ENCODE data around the gene FLNA. TPM values are rescaled to one million over a fixed set of nuclear protein-coding genes. Genes with fewer than 3 reads are reported as not detected.

The FLNA gene
- total and polyA plus RNA-seq, 9 of the 15 experiments (the other 6 are each of a cell fraction or from before 2014, with no cell fraction given) = 6.2 to 735 (median 135) TPM

DNA sequence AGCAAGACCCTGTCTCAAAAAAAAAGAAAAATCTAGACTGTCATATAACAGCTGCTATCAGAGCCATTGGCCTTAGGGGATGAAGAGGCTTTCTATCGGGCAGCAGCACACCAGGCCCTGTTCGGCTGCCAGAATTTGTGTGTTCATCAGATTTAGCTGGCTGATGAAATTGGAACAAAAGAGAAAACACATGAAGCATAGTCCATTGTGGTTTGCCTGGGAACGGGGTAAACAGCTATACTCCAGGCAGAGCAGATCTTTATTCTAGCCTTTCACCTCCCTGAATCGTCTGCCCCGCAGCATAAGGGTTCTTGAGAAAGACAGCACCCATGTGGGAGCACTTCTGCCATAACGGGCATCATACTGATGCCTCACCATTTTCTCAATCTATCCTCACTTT, 67.2 kb downstream of the FLNA start:
- intact Hi-C loops (cut with micrococcal nuclease) = no loop called here
- FAIRE-seq = no peak
- POLR2A ChIA-PET = interaction anchor here (0.6 to 0.7 kb wide), 3 partner anchors 198 to 379 kb away, joined by 3 to 4 read pairs (median 4); no protein-coding TSS in a partner anchor

DNA sequence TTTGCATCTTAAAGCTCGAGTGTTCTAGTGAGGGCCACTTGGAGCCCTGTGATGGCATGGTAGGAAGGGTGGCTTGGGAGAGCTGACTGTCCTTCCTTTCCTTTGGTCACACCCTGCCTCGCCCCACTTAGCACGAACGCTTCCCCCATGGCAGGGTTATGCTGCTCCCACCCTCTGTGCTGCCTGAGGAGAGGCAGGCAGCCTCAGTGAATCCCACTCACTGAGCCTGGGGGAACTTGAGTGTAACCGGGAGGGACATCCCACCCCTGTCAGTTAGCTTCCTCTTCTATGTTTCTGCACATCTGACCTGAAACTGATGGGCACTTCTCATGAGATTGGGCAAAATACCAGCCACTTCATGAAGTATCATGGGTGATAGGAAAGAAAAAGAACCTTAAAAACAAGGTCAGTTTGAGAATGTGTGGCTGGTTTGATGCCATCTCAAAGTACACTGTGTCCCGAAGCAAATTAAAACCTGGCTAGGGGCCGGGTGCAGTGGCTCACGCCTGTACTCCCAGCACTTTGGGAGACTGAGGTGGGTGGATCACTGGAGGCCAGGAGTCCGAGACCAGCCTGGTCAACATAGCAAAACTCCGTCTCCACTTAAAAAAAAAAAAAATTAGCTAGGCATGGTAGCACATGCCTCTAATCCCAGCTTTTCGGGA, 68.8 kb downstream of the FLNA start:
- H3K4me3 ChIP-seq = no peak overlapping the region
- FAIRE-seq = no peak
- intact Hi-C loops (cut with micrococcal nuclease) = no loop called here
- H3K27me3 ChIP-seq (ENCODE audit: control insufficient read depth in 2 of 2, insufficient read depth in 2 of 2, low read length in 2 of 2) = no peaks in the 10 kb centered on the region
- POLR2A ChIA-PET = interaction anchor here (0.5 kb wide), 1 partner anchor 244 kb away, joined by 4 read pairs; no protein-coding TSS in a partner anchor
- no peaks in the 10 kb centered on the region for H3K36me3 ChIP-seq (ENCODE audit: control insufficient read depth, insufficient read depth, low read length)
- H3K9me1 ChIP-seq (ENCODE audit: control insufficient read depth, insufficient read depth, low read length) = no peaks in the 10 kb centered on the region
- no peak overlapping the region for H3K27ac ChIP-seq (ENCODE audit: extremely low read depth, low read depth, low read length)
- H2AFZ ChIP-seq (ENCODE audit: low read depth, low read length) = peak overlapping the region; percentile 56; the same call in 1 of the 2 replicates
- WGBS (ENCODE audit: insufficient coverage, low coverage, missing lambda C conversion rate) = 60% methylated on average over 5 of the region's 11 CpGs
- no peak for ATAC-seq
- BruUV-seq (replicated peaks) = no TSS peak
- no peak overlapping the region for H3K4me2 ChIP-seq (ENCODE audit: insufficient read depth, low read length)
- no peak for TF ChIP-seq ZNF24 (IDR thresholded peaks at IDR 0.05)
- TF ChIP-seq CHD4 (IDR thresholded peaks at IDR 0.05; ENCODE audit: insufficient read depth, insufficient replicate concordance, low read depth, low read length, poor library complexity, severe bottlenecking) = no peak
- TF ChIP-seq ZNF354B (CRISPR knock-in tag; IDR thresholded peaks at IDR 0.05) = no peak
- TF ChIP-seq RBM14 (IDR thresholded peaks at IDR 0.05; ENCODE audit: borderline replicate concordance, insufficient read depth, low read depth, low read length) = no peak
- TF ChIP-seq RAD51 (IDR thresholded peaks at IDR 0.05; ENCODE audit: borderline replicate concordance, low read depth) = no peak
- no peak for TF ChIP-seq STAT5B (CRISPR knock-in tag; IDR thresholded peaks at IDR 0.05)
- no peak for TF ChIP-seq XRCC3 (IDR thresholded peaks at IDR 0.05)
- no peak for TF ChIP-seq ZNF583 (CRISPR knock-in tag; IDR thresholded peaks at IDR 0.05)
- TF ChIP-seq HCFC1 (IDR thresholded peaks at IDR 0.05; ENCODE audit: low read depth, low read length) = no peak
- no peak for TF ChIP-seq EWSR1 (IDR thresholded peaks at IDR 0.05; ENCODE audit: borderline replicate concordance, low read depth, partially characterized antibody)
- TF ChIP-seq, protein P1, sequence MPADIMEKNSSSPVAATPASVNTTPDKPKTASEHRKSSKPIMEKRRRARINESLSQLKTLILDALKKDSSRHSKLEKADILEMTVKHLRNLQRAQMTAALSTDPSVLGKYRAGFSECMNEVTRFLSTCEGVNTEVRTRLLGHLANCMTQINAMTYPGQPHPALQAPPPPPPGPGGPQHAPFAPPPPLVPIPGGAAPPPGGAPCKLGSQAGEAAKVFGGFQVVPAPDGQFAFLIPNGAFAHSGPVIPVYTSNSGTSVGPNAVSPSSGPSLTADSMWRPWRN (IDR thresholded peaks at IDR 0.05; ENCODE audit: low read depth) = no peak
- TF ChIP-seq ZNF12 (CRISPR knock-in tag; IDR thresholded peaks at IDR 0.05) = no peak
- TF ChIP-seq GABPB1 (CRISPR knock-in tag; IDR thresholded peaks at IDR 0.05) = no peak
- no peak for TF ChIP-seq POLR2G (IDR thresholded peaks at IDR 0.05; ENCODE audit: low read depth, low read length)
- H3K9me3 ChIP-seq (replicated peaks; ENCODE audit: control insufficient read depth, insufficient read depth, low read depth, low read length) = no peaks in the 10 kb centered on the region
- DNase-seq (ENCODE audit: extremely low read depth in 1 of 4, low spot score in 3 of 4) = no peak
- no peaks in the 10 kb centered on the region for H4K20me1 ChIP-seq (replicated peaks; ENCODE audit: control insufficient read depth, insufficient read depth, low read length)
- in situ Hi-C loops (cut with MboI) = loop anchor here (25.0 kb wide), 1 partner anchor 93 kb away; the partner anchor contains the start of gene OPN1MW2
- H3K4me1 ChIP-seq (replicated peaks in 1 of 2; ENCODE audit: control insufficient read depth in 2 of 2, insufficient read depth in 2 of 2, low read length in 2 of 2) = peaks cover 0 to 2% of the 10 kb centered on the region in 2 experiments; a peak in 3 of 5 replicates
- no peaks in the 10 kb centered on the region for H3K79me2 ChIP-seq (ENCODE audit: control insufficient read depth, insufficient read depth, low read length)
- peak overlapping the region in 1 of 2 experiments; percentile 68; a peak in 2 of 4 replicates for H3K9ac ChIP-seq (ENCODE audit: insufficient read depth in 1 of 2, low read depth in 2 of 2, low read length in 2 of 2)
- CTCF ChIA-PET (ENCODE audit: low intra/inter-chr PET ratio) = no interaction called here

More for the DNA sequence above, 67.2 kb downstream of the FLNA start:
- no TSS peak for BruUV-seq (replicated peaks)
- Histone ChIP-seq H4K20me1 (replicated peaks; ENCODE audit: control insufficient read depth, insufficient read depth, low read length) (no peaks in the 10 kb centered on the region), H3K79me2 (ENCODE audit: control insufficient read depth, insufficient read depth, low read length) (no peaks in the 10 kb centered on the region), H3K9ac (ENCODE audit: insufficient read depth in 1 of 2, low read depth in 2 of 2, low read length in 2 of 2) (no peak overlapping the region), H3K9me3 (replicated peaks; ENCODE audit: control insufficient read depth, insufficient read depth, low read depth, low read length) (no peaks in the 10 kb centered on the region), H3K4me2 (ENCODE audit: insufficient read depth, low read length) (no peak overlapping the region), H3K9me1 (ENCODE audit: control insufficient read depth, insufficient read depth, low read length) (no peaks in the 10 kb centered on the region), H3K4me3 (no peak overlapping the region), H3K4me1 (replicated peaks in 1 of 2; ENCODE audit: control insufficient read depth in 2 of 2, insufficient read depth in 2 of 2, low read length in 2 of 2) (peaks cover 2 to 3% of the 10 kb centered on the region in 2 experiments; a peak in 3 of 5 replicates), H3K36me3 (ENCODE audit: control insufficient read depth, insufficient read depth, low read length) (no peaks in the 10 kb centered on the region), H3K27ac (ENCODE audit: extremely low read depth, low read depth, low read length) (no peak overlapping the region), H3K27me3 (ENCODE audit: control insufficient read depth in 2 of 2, insufficient read depth in 2 of 2, low read length in 2 of 2) (no peaks in the 10 kb centered on the region), H2AFZ (ENCODE audit: low read depth, low read length) (no peak overlapping the region)
- DNase-seq (ENCODE audit: extremely low read depth in 1 of 4, low spot score in 3 of 4) = no peak
- in situ Hi-C loops (cut with MboI) = loop anchor here (25.0 kb wide), 1 partner anchor 95 kb away; the partner anchor contains the start of gene OPN1MW2
- CTCF ChIA-PET (ENCODE audit: low intra/inter-chr PET ratio) = no interaction called here
- no peak for ATAC-seq
- 38% methylated on average over 6 of the region's 6 CpGs for WGBS (ENCODE audit: insufficient coverage, low coverage, missing lambda C conversion rate)
- TF ChIP-seq MAFF (IDR thresholded peaks at IDR 0.05; ENCODE audit: low read length) (no peak), FOXP1 (CRISPR knock-in tag; IDR thresholded peaks at IDR 0.05) (no peak), YBX1 (IDR thresholded peaks at IDR 0.05) (no peak), SETDB1 (IDR thresholded peaks at IDR 0.05; ENCODE audit: low read length) (no peak), ZNF146 (CRISPR knock-in tag; IDR thresholded peaks at IDR 0.05; ENCODE audit: unreplicated experiment) (no peak)
